Measurements from ENCODE around the gene BTBD9.

BTBD9 gene

DNA sequence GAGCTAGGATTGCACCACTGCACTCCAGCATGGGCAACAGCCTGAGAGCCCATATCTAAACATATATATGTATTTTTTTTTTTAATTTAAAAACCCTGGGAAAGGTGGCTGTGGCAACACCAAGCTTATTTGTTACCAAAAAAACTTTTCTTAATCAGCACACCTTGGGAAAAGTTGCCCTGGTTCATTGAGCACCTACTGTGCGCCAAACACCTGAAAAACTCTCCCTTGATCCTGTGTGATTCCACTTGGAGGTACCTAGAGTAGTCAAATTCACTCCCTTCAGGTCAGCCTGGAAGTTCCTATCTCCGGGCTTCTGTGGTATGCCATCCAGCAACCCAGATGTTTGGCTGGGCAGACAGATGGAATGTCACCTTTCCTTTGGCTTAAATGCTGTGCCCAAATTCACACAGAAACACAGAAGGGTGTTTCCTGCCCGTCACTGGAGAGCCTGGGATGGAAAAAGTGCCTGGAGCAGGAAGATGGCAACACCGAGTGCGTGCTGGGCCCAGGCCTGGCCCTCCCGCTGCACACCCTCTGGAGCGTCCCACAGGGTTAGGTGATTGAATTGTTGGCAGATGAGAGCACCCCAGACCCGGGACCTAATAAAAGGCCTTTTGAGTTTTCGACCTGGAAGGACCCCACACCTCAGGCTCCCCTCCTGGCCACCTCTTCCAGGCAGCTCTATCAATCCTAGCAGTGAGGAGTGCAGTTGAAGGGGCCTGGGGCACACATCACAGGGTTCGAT is 482.7 kb downstream of the BTBD9 start:
- H3K4me3 ChIP-seq (ENCODE audit: extremely low read depth, insufficient read depth, low read length, poor library complexity, severe bottlenecking): no peak overlapping the region
- H3K9me3 ChIP-seq (ENCODE audit: control insufficient read depth, low read length): no peaks in the 10 kb centered on the region
- peaks cover 5% of the 10 kb centered on the region for H3K4me1 ChIP-seq (ENCODE audit: control insufficient read depth, insufficient read depth, low read length, poor library complexity, severe bottlenecking)
- H3K36me3 ChIP-seq (ENCODE audit: control insufficient read depth, insufficient read depth, low read length): peaks cover 34% of the 10 kb centered on the region
- 91% methylated on average over 4 to 7 of the region's 10 CpGs for WGBS, 2 experiments (ENCODE audit: insufficient coverage in 2 of 2)
- no peak overlapping the region for H3K27ac ChIP-seq (ENCODE audit: low read depth, low read length, severe bottlenecking)

DNA sequence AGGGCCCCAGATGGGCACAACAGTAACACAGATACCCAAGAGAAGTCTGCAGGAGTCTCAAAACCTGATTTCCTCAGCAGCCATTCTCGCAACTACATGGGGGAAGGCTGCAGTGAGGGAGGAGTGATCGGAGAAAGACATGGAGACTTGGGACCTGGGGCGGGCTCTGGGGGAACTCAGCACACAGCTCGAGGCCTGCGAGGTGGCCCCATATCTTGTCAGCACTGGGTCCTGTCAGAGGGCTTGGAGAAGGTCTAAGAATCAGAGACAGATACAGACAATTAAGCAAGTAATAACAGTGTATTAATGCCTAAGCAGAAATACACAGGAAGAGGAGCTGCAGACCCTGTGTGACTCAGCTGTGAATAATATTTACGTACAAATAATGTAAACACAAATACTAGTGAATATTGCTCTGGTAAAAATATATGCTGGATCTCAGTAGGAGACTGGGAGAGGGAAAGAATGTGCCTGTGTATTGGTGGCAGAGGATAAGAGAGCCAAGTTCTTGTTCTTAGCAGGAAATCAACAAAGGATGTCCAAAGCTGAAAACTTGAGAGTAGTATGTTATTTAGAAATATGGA is 484.0 kb downstream of the BTBD9 start:
- Histone ChIP-seq H3K4me3 (ENCODE audit: extremely low read depth, insufficient read depth, low read length, poor library complexity, severe bottlenecking) (no peak overlapping the region), H3K36me3 (ENCODE audit: control insufficient read depth, insufficient read depth, low read length) (peaks cover 42% of the 10 kb centered on the region), H3K27ac (ENCODE audit: low read depth, low read length, severe bottlenecking) (peak overlapping the region; percentile 65), H3K4me1 (ENCODE audit: control insufficient read depth, insufficient read depth, low read length, poor library complexity, severe bottlenecking) (peaks cover 5% of the 10 kb centered on the region), H3K9me3 (ENCODE audit: control insufficient read depth, low read length) (no peaks in the 10 kb centered on the region)
- 96 to 97% methylated on average over 3 to 5 of the region's 6 CpGs for WGBS, 2 experiments (ENCODE audit: insufficient coverage in 2 of 2)

DNA sequence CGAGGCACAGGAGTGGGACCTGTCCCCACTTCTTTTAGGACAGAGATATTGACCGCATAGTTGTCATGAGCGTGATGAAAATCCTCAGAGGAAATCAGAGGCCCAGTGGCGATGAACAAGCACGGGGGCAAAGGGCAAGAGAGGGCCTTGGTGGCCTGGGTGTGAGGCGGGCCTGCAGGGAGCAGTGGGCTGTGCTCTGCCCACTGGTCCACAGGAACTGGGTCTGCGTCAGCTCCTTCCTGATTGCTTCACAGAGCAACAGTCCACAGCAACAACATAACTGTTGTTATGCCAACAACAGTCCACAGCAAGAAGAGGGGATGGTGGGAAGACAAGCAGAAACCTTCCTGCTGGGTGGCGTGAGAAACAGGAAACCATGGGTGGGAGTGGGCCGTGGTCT is 484.6 kb downstream of the BTBD9 start:
- peaks cover 5% of the 10 kb centered on the region for H3K4me1 ChIP-seq (ENCODE audit: control insufficient read depth, insufficient read depth, low read length, poor library complexity, severe bottlenecking)
- H3K4me3 ChIP-seq (ENCODE audit: extremely low read depth, insufficient read depth, low read length, poor library complexity, severe bottlenecking): no peak overlapping the region
- whole genome bisulfite sequencing, 2 experiments (ENCODE audit: insufficient coverage in 2 of 2): 95 to 100% methylated on average over 4 to 8 of the region's 9 CpGs
- H3K9me3 ChIP-seq (ENCODE audit: control insufficient read depth, low read length): no peaks in the 10 kb centered on the region
- peaks cover 45% of the 10 kb centered on the region for H3K36me3 ChIP-seq (ENCODE audit: control insufficient read depth, insufficient read depth, low read length)
- peak overlapping the region; percentile 65 for H3K27ac ChIP-seq (ENCODE audit: low read depth, low read length, severe bottlenecking)

DNA sequence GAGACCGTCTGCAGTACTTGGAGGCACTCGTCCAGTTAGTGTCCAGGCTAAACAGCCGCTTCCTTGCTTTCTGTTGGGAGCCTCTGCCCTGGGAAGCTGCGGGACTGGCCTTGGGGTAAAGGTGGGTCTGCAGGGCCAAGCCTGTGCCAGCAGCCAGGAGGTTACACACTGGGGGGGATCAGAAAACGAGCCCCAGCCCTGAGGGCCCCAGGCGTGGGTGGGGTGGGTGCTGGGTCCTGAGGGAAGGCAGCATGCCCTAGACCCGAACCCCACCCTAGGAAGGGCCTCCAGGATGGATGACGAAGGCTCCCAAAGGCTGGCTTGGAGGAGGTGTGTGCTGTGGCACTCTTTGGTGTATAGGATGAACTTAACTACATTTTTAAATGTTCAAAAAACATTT is 485.0 kb downstream of the BTBD9 start:
- no peaks in the 10 kb centered on the region for H3K9me3 ChIP-seq (ENCODE audit: control insufficient read depth, low read length)
- H3K36me3 ChIP-seq (ENCODE audit: control insufficient read depth, insufficient read depth, low read length): peaks cover 46% of the 10 kb centered on the region
- H3K27ac ChIP-seq (ENCODE audit: low read depth, low read length, severe bottlenecking): peak overlapping the region; percentile 65
- H3K4me1 ChIP-seq (ENCODE audit: control insufficient read depth, insufficient read depth, low read length, poor library complexity, severe bottlenecking): peaks cover 5% of the 10 kb centered on the region
- no peak overlapping the region for H3K4me3 ChIP-seq (ENCODE audit: extremely low read depth, insufficient read depth, low read length, poor library complexity, severe bottlenecking)
- WGBS, 2 experiments (ENCODE audit: insufficient coverage in 2 of 2): 87 to 95% methylated on average over 7 of the region's 8 CpGs

DNA sequence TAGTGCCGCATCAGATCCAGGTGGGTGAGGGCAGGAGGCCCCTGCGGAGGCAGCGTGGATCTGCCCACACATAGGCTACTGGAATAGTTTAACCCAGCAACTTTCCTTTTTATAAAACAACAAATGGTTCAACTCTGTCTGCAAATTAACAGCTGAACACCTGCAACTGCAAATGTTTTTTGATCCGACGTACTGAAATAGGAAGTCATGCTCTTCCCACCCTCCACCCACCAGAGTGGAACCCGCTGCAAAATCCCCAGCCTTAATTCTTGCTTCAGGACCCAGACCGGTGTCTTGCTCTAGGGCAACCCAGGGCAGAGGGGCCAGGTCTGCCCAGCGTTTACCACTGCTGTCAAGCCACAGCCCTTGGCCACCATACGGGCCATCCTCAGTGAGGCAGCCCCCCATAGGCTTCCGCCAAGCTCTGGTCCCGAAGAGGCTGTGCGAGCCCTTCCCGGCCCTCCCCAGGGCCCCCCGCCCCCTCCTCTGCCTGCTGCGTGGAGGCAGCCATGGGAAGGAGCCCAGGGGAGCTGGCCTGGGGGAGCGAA is 485.9 kb downstream of the BTBD9 start:
- Histone ChIP-seq H3K27ac (ENCODE audit: low read depth, low read length, severe bottlenecking) (no peak overlapping the region), H3K36me3 (ENCODE audit: control insufficient read depth, insufficient read depth, low read length) (peaks cover 42% of the 10 kb centered on the region), H3K4me1 (ENCODE audit: control insufficient read depth, insufficient read depth, low read length, poor library complexity, severe bottlenecking) (peaks cover 5% of the 10 kb centered on the region), H3K9me3 (ENCODE audit: control insufficient read depth, low read length) (no peaks in the 10 kb centered on the region), H3K4me3 (ENCODE audit: extremely low read depth, insufficient read depth, low read length, poor library complexity, severe bottlenecking) (no peak overlapping the region)
- WGBS, 2 experiments (ENCODE audit: insufficient coverage in 2 of 2): 85 to 88% methylated on average over 8 to 13 of the region's 16 CpGs

DNA sequence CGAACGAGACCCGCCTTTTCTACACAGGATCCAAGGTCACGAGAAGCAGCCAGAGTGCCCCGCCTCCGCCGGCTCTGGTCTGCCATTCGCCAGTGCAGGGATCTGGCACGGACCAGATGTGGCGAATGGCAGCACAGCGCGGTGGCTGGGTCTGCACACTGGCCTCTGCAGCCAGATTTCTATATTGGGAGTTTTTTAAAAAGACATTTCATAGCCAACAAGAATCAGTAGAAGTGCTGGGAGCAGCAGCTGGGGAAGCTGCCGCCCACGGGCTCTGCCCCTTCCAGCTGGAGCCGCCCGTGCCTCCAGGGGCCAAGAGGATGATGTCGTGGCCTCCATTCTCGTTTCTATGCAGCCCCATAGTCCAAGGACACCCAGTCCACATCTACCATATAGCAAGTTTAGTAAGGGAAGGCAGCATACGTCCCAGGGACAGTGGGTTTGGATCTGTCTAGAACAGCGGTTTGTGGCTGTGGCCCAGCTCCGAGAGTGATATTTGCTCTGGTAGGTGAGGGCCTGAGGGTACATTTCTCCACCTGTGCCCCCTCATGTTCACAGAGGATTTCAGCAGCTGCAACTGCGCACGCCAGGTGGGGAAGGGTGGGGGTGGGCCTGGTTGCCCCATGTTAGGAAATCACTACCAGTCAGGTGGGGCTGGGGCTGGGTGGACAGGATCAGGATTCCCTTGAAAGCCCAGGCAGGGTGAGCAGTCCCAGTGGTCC is 486.5 kb downstream of the BTBD9 start:
- H3K4me1 ChIP-seq (ENCODE audit: control insufficient read depth, insufficient read depth, low read length, poor library complexity, severe bottlenecking): peaks cover 5% of the 10 kb centered on the region
- WGBS, 2 experiments (ENCODE audit: insufficient coverage in 2 of 2): 91 to 93% methylated on average over 13 to 14 of the region's 23 CpGs
- no peaks in the 10 kb centered on the region for H3K9me3 ChIP-seq (ENCODE audit: control insufficient read depth, low read length)
- H3K27ac ChIP-seq (ENCODE audit: low read depth, low read length, severe bottlenecking): no peak overlapping the region
- no peak overlapping the region for H3K4me3 ChIP-seq (ENCODE audit: extremely low read depth, insufficient read depth, low read length, poor library complexity, severe bottlenecking)
- peaks cover 47% of the 10 kb centered on the region for H3K36me3 ChIP-seq (ENCODE audit: control insufficient read depth, insufficient read depth, low read length)

DNA sequence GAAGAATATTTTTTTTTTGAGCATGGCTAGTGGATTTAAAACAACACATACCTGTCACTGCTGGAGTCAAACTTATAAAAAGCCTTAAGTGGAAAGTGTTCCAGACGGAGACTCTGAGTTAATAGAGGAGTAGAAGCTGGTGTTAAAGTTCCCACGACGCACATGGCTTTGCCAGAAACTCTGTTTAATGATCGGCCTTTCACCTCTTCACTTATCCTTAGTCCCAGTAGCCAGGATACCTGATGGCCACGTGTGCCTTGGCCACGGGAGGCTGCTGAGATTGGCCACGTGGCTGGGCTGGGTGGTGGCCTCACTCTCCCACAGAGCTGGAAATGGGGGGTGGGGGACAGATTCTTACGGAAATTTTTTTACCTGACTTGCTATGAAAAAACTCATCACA is 487.1 kb downstream of the BTBD9 start:
- H3K4me3 ChIP-seq (ENCODE audit: extremely low read depth, insufficient read depth, low read length, poor library complexity, severe bottlenecking): no peak overlapping the region
- WGBS, 2 experiments (ENCODE audit: insufficient coverage in 2 of 2): 94 to 100% methylated on average over 3 to 5 of the region's 8 CpGs
- no peak overlapping the region for H3K27ac ChIP-seq (ENCODE audit: low read depth, low read length, severe bottlenecking)
- H3K9me3 ChIP-seq (ENCODE audit: control insufficient read depth, low read length): no peaks in the 10 kb centered on the region
- peaks cover 49% of the 10 kb centered on the region for H3K36me3 ChIP-seq (ENCODE audit: control insufficient read depth, insufficient read depth, low read length)
- H3K4me1 ChIP-seq (ENCODE audit: control insufficient read depth, insufficient read depth, low read length, poor library complexity, severe bottlenecking): peaks cover 5% of the 10 kb centered on the region

DNA sequence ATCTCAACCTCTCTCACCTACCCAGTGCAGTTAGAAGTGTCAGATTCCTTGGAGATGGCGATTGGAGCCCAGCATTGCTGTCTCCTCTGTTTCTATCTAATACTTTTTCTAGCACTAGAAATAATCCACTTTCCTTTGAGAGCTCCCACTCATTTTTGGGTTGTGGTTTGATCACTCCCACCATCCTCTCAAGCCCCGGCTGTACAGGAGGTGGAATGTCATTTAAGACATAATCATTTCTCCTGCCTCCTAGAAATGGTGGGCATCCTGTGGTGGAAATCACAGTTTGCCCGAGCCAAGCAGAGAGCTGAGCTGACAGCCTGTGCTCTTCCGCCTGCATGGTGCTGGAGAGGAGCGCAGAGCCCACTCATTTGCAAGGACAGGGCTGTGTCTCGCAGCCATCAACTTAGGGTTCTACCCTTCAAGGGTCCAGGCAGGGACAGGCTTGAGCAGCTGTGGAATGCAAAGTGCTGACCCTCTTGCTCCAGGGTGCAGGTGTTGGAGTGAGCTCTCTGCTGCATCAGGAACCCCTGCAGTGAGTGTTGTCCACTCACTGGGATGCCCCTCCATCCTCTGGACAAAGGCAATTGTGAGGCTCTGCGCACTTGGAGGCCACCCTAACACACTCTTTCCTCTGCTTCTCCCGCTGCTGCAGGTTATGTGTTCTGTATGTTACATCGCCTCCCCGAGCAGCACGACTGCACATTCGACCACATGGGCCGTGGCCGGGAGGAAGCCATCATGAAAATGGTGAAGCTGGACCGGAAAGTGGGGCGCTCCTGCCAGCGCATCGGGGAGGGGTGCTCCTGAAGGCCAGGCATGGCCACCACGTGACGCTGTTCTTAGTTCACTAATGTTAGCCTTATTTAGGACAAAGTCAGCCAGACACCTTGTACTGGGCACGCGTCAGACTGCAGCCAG is 487.9 kb downstream of the BTBD9 start:
- H3K27ac ChIP-seq (ENCODE audit: low read depth, low read length, severe bottlenecking): no peak overlapping the region
- H3K4me1 ChIP-seq (ENCODE audit: control insufficient read depth, insufficient read depth, low read length, poor library complexity, severe bottlenecking): peaks cover 5% of the 10 kb centered on the region
- H3K4me3 ChIP-seq (ENCODE audit: extremely low read depth, insufficient read depth, low read length, poor library complexity, severe bottlenecking): no peak overlapping the region
- peaks cover 51% of the 10 kb centered on the region for H3K36me3 ChIP-seq (ENCODE audit: control insufficient read depth, insufficient read depth, low read length)
- 94 to 95% methylated on average over 18 to 21 of the region's 22 CpGs for WGBS, 2 experiments (ENCODE audit: insufficient coverage in 2 of 2)
- H3K9me3 ChIP-seq (ENCODE audit: control insufficient read depth, low read length): no peaks in the 10 kb centered on the region

DNA sequence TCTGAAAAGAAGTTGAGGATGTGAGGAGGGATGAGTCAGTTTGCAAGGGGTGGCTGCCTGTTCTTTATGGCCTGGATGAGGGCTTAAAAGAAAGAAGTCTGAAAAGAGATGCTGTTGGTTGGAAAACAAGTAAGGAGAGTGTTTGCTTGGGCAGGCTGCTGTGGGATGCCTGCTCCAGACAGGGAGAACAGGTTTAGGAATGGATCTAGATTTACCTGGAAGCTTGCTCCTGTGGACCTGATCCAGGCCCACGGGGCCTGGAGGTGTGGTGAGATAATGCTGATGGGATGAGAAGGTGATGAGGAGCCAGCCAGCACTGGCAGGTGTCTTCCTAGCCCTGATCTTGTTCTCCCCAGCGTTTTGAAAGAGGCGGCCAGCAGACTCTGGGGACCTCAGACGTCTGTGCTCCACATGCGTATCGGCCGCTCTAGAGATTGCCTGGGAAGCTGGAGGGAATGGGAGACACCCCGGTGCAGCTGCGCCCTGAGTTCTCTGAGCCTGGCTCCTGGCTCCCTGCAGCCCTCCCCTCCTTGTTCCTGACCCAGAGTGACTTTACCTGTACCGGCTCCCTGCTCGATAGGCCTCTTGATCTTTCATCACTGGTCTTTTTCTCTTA is 488.9 kb downstream of the BTBD9 start:
- Histone ChIP-seq H3K9me3 (ENCODE audit: control insufficient read depth, low read length) (no peaks in the 10 kb centered on the region), H3K4me3 (ENCODE audit: extremely low read depth, insufficient read depth, low read length, poor library complexity, severe bottlenecking) (no peak overlapping the region), H3K36me3 (ENCODE audit: control insufficient read depth, insufficient read depth, low read length) (peaks cover 55% of the 10 kb centered on the region), H3K27ac (ENCODE audit: low read depth, low read length, severe bottlenecking) (no peak overlapping the region), H3K4me1 (ENCODE audit: control insufficient read depth, insufficient read depth, low read length, poor library complexity, severe bottlenecking) (peaks cover 5% of the 10 kb centered on the region)
- WGBS, 2 experiments (ENCODE audit: insufficient coverage in 2 of 2): 88 to 92% methylated on average over 7 to 10 of the region's 11 CpGs

DNA sequence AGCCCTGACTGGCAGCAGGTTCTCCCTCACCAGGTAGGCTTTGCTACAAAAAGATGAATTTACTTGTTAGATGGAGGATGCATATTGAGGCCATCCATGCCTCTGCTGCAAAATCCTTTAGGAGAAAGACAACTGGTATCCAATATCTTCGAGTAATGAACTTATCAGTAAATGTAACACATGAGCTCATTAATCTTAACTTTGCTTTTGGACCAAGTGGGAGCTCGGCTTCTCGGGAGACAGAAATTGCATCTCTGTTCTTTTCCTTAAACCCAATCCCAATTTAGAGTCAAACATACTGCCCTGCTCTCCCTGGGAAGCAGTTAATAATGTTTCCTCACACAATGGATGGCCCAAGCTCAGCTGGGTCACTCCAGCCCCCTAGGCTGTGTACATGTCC is 489.7 kb downstream of the BTBD9 start:
- Histone ChIP-seq H3K36me3 (ENCODE audit: control insufficient read depth, insufficient read depth, low read length) (peaks cover 63% of the 10 kb centered on the region), H3K9me3 (ENCODE audit: control insufficient read depth, low read length) (no peaks in the 10 kb centered on the region), H3K4me1 (ENCODE audit: control insufficient read depth, insufficient read depth, low read length, poor library complexity, severe bottlenecking) (no peaks in the 10 kb centered on the region), H3K4me3 (ENCODE audit: extremely low read depth, insufficient read depth, low read length, poor library complexity, severe bottlenecking) (no peak overlapping the region), H3K27ac (ENCODE audit: low read depth, low read length, severe bottlenecking) (no peak overlapping the region)
- 97 to 100% methylated on average over 3 of the region's 3 CpGs for WGBS, 2 experiments (ENCODE audit: insufficient coverage in 2 of 2)

Data from mesodermal cell (in vitro differentiated cells).